GM21360 (cell line): ENCODE data around the gene AUTS2.

Source experiments
- ATAC-seq: cut with Tn5 transposase; IDR thresholded peaks from one replicate; pipeline ENCODE4 v1.9.1; 2021; ENCODE audit warnings: mild to moderate bottlenecking, moderate library complexity; ENCODE audit not compliant: unreplicated experiment

The AUTS2 gene

DNA sequence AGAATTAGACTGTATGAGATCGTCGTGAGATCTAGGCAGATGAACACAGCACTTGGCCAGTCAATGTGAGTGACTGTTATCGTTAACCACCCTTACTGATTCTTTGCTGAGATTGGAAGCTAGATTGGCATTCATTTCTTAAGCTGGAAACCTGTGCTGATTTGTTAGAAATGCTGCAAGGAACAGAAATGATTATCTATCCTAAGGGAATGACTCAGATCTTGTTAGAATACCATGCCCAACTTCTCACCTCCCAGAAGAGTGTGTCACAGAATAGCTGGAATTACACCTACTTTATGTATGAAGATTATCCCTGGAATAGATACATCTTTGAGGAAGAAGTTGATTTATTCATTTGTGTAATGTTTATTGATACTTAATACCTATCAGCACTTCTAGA, 275.2 kb downstream of the AUTS2 start:
- ATAC-seq: no peak

DNA sequence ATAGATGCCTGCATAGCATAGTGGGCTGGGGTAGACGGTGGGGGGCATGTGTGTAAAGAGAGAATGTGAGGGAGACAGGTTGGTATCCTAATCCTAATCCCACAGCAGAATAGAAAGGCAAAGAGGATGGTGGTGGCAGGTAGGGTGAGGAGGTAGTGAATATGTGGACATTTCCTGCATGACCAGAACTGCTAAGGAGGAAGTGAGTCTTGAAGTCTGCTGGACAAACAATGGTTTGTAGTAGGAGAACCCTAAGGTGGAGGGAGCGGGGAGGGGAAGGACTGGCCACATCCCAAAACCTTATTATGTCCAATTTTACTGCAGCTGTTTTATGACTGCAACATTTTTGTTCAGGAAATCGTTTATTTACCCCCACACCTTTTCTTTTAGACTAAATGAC, 279.7 kb downstream of the AUTS2 start:
- ATAC-seq: no peak

DNA sequence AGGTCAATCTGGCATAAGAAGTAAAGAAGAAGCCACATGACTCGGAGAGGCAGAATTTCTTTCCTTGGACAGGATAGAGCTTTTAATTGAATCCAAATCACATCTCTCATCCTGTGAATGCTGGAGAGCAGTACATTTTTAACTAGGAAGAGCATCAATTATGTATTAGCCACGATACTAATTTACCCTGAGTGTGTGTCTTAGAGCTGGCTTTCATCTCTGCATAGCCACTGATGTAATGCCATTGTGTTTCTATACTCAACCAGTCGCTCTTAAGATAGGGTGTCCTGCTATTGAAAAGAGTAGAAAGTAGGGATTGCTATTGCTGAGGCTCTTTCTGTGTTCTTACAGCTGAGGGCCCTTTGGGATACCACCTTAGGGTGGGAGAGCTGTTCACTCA, 280.3 kb downstream of the AUTS2 start:
- no peak for ATAC-seq

DNA sequence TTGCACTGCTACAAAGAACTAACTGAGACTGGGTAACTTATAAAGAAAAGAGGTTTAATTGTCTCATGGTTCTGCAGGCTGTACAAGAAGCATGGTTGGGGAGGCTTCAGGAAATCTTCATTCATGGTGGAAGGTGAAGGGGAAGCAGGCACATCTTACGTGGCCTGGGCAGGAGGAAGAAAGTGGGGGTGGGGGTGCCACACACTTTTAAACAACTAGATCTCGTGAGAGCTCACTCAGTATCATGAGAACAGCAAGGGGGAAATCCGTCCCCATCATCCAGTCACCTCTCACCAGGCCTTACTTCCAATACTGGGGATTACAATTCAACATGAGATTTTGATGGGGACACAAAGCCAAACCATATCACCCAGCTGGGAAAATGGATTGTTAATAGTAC, 281.7 kb downstream of the AUTS2 start:
- no peak for ATAC-seq

DNA sequence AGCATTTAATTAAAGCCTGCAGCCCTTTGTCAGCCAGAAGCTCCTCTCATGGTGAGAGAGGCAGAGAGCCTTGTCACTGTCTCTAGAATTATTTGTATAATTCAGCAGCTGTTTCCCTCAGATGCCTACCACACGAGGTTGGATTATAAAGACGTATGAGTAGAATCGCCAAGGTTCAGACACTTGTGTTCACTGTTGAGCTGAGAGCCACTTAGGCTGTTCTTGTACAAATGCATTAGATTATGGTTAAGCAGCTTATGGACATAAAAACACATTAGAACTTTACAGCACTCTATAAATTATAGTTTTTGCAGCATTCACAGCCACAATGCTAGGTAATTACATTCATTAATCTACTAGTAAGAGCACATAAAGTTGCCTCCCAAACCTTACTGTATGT, 282.6 kb downstream of the AUTS2 start:
- ATAC-seq: no peak

DNA sequence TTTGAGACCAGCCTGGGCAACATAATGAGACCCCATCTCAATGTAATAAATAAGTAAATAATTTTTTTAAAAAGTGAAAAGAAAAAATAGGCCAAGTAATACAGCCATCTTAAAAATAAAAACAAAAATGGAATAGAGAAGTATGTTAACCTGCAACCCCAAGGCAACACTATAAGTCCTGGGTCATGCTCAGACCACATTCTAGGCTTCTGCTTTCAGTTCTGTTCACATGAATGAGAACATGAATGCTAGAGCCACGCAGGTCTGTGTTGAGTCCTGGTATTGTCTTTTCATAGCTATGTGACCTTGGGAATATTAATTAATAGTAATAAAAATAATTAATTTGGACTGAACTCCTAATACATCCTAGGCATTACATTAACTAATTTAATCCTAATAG, 284.0 kb downstream of the AUTS2 start:
- ATAC-seq: no peak

DNA sequence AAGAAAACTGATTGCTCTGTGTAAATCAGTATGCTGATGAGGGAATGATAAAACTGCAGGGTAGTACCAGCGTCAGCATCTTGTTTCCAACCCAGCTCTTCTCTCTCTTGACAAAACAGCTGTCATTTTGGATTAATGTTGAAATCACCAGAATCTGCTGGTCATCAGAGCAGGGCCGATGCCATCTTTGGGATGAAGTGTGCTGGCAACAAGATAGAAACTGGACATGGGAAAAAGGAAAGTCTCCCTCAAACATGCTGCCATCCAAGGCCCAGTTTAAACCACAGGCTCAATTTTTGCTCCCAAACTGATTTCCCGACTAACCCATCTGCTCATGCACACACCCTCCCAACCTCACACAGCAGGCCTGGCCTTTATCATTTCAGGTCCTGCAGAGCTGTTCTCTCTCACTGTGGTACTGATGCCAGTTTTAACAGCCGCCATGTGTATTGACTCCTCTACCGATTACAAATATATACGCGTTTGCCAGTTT, 285.2 kb downstream of the AUTS2 start:
- no peak for ATAC-seq

DNA sequence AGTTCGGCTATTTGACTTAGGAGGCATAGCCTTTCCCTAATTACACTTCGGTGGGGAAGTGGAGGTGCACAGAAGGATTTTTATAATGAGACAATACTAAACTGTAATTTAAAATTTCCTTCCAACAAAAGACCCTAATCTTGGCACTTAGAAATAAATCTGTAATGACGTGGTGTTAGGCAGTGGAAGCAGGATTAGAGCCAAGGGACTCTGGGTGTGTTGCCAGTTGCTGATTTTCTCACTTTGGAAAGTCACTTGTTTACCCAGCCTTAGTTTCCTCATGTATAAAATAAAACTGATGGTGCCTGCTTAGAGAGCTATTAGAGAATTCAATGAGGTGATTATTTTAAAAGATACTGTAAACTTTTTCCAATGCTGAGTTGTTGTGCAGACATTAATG, 287.2 kb downstream of the AUTS2 start:
- no peak for ATAC-seq

DNA sequence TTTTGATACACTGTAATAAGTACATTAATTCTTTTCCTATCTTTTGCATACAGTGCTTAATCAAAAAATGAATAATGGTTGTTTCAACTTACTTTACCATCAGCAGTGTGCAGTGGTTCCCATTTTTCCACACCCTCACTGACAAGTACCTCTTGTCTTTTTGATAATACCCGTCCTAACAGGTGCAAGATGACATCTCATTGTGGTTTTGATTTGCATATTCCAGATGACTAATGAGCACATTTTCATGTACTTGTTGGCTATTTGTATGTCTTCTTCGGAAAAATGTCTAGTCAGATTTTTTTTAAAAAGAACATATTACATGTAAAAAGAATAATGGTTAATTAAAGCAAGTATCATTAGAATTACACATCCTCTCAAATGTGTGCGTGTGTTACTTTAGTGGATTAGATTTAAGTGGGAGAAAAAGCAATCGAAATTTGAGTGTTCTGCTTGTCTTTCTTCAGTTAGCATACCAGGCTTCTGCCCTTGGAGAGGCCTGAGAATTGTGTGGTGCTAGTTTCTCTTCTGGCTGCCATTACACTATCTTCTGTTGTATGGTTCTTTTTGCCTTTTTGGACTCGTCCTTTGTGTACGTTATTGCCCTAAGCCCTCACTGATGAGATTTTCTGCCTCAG, 291.2 kb downstream of the AUTS2 start:
- ATAC-seq: no peak

DNA sequence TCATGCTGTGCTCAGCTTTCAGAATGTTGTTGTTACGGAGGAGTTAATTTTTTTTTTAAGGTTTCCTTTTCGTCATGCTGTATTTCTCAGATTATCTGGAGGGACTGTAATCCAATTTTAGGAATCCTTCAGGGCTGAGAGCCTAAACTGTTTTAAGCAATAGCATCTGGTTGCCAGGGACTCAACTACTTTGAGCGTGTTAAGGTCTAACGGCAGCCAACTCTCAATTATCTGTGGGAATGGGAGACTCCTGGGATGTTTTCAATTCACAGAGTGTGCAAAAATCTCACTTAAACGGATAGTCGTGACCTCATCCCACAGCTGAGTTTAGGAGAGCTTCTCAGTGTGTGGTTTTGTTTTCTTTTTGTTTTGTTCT, 291.7 kb downstream of the AUTS2 start:
- ATAC-seq: no peak

DNA sequence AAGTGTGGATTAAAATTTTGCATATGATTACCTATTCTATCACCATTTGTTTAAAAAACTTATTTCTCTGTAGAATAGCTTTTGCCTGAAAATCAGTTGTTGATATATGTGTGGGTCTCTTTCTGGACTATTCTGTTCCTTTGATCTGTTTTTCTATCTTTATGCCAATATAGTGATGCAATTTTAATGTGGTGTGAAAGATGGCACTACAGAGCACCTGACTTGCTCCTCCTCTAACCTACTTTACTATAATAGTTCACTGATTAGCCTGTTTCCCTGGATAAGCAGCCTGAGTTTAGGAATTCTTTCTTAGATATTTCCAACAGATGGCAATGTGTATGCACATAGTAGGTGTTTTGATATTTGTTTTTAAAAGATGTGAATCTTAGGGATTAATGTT, 294.5 kb downstream of the AUTS2 start:
- ATAC-seq: no peak

DNA sequence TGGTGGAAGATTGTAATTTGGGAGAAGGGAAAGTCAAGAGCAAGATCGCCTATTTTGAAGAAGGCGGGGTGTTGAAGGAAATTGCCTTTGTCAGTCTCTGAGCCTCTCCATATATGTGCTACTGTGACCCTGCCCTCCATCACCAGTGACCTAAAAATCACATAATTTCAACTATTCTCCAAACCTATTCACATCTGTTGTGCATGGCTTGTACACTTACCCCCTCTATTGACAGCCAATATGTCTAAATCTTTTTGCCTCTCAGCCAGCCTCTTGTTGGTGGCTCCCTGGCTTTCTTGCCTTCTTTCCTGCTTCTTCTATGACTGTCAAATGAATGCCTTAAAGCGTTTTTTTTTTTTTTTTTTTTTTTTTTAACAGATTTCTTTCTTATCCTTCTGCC, 295.6 kb downstream of the AUTS2 start:
- no peak for ATAC-seq

DNA sequence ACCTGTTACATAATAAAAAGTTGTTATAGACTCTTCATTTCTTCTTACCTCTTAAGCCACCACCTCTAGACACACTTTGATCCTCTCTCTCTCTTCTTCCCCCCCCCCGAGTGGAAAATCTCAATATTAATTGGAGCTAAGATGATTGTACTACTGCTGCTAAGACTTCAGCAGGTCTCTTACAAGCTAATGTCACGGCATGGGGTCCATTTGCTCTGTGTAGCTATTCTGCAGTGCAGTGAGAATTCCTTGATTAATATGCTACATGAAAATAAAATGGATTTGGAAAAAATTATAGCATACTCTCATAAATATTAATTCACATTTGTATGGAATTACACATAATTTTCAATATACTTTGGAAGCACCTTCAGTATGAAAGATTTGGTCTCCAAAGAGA, 297.2 kb downstream of the AUTS2 start:
- no peak for ATAC-seq

DNA sequence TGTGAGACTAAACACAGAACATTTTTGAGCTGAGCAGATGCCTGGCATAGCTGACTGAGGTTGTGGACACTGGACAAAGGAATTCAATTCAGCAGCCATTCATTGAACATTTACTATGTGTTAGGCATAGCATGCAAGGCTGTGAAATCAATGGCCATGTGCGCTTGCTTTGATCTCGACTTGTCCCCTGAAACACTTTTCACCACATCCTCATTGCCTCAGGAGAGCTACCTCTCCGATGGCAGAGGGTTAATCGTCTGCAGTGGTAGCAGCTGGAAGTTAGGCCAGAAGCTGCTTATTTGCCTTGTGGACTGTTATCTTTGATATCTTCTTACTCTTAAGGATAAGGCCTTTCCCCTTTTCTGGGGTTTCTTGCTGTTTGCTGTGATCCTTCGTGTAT, 297.8 kb downstream of the AUTS2 start:
- ATAC-seq: no peak

DNA sequence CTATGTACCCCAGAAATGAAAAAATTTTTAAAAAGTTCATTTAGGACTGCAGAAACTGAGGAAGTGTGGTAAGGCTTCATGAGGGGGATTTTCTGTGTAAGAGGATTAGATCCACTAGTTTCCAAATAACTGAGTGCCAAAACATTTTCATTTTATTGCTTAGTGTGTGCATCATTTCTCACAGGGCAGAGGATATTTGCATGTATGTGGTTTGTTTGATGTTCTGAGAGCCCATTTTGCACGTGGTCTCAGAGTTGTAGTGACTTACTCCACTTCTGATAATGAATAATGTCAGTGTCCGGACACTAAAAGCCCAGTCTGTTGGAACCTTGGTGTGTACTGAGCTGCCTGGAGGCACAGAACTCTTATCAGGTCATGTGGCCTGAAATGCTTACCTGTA, 299.9 kb downstream of the AUTS2 start:
- peak; percentile 83 for ATAC-seq

DNA sequence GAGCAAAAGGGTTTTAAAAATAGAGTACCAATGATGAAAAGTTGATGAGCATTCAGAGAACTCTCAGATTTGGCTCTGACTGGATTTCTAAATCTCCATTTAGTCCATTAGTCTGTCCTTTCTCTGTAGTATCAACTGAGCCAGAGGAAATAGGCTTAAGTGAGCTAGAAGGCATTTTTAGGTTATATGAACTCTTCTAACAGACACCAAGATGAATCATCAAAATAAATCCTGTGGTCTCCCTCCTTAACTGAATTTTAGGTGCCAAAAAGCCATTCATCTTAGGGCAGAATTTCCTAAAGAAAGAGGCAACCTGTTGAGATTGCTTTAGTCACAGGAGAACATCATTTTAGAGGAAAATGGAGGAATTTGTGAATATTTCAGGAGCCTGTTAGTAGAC, 305.1 kb downstream of the AUTS2 start:
- ATAC-seq: no peak

DNA sequence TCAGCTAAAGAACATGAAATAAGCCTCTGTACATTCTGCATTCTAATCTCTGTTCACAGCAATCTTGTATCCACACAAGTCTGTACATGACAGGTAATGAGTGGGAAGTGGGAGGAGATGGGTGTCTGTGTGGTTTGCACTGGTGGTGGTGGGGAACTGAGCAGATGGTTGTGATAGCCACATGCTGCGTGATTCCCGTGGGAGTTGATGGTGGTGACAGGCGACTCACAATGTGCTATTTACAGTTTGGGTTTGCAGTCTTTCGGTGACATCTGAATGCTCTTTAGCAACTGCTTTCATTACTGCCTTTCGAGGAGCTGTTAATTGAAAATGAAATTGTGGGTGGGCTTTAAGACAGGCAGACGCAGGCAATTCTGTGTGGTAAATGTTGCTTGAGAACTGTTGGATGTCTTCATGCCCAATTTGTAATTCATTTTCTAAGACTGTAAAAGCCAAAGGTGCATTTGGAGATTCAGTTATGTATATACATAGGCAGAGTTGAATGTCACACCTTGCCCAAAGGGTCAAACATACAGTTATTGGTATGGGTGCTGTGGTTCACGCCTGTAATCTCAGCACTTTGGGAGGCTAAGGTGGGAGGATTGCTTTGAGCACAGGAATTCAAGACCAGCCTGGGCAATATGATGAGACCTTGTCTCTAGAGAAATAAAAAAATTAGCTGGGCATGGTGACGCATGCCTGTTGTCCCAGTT, 308.2 kb downstream of the AUTS2 start:
- ATAC-seq: peak; percentile 87

DNA sequence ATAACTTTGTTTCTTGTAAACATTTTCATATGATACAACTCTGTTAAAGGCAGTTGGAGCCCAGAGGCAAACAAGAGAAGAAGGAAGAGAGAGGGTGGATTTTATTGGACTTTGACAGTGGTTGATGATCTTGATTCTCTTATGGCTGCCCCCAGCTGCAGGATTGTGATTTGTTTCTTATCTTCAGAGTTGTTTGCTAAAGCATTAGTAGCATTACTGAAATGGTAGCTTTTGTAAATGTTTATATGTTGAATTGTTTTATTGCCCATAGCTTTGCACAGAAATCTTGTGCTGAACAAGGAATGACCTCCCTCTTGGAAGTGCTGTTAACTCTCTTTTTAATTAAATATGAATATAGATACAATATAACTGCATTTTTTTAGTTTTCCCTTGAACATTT, 309.4 kb downstream of the AUTS2 start:
- no peak for ATAC-seq

DNA sequence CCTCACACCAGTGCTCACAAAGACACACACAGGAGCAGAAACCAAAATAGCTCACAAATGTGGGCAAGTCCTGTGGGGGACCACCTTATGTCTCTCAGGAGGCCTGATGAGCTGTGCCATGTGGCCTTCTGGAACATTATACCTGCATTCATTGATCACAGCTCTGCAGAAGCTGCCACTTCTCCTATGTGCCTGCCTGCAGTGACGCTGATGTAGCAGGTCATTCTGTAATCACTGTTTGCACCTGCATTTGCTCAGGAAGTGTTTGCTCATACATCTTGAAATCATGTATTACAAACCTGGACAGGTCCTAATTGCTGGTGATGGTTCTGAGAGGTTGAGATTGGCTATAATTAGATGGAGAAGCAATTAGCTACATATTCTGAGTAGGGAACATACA, 310.2 kb downstream of the AUTS2 start:
- no peak for ATAC-seq

DNA sequence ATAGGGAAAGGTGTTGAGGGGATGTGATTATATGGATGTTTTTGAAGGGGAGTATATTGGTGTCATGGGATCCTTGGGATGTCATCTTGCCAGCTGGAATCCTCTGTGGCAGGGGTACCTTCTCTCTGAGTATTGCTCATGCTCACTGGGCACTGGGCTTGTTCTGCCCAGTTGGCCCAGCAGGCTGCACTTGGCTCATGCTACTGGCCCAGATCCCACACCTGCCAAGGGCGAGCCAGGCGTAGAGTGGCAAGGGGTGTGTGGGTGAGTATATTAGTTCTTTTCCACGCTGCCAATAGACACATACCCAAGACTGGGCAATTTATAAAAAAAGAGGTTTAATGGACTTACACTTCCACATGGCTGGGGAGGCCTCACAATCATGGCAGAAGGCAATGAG, 311.9 kb downstream of the AUTS2 start:
- no peak for ATAC-seq

DNA sequence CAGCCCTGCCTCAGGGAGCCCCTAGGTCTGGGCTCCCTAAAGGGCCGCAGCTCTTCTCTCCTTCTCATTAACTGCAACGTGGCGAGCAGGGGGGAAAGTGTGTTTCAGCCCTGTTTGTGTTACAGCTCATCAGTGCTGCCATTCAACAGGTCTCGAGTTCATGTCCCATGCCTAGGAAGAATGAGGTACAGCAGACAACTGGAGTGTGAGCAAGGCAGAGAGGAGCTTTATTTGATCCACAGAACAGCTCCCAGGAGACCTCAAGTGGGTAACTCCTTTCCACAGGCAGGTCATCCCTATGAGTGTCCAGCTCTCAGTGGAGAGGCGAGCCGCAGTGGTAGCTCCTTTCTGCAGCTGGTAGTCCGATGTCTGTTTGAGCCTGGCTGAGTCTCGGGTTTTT, 313.1 kb downstream of the AUTS2 start:
- no peak for ATAC-seq

DNA sequence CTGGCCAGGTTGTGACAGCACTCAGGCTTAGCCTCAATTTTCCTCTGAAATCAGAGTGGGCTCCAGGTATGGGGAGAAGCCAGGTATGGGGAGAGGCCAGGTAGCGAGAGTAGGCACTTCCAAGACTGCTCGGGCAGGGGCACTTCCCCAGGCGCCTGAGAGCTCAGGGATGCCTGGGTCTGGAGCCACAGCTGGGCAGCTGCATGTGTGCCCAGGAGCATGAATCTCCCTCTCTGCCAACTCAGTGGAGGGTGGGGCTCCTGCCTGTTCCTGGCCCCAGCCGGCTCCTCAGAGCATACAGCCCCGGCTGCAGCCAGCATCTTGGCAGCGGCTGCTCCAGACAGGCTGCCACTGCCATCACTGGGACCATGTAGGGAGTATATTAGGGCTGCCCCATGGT, 313.9 kb downstream of the AUTS2 start:
- no peak for ATAC-seq

DNA sequence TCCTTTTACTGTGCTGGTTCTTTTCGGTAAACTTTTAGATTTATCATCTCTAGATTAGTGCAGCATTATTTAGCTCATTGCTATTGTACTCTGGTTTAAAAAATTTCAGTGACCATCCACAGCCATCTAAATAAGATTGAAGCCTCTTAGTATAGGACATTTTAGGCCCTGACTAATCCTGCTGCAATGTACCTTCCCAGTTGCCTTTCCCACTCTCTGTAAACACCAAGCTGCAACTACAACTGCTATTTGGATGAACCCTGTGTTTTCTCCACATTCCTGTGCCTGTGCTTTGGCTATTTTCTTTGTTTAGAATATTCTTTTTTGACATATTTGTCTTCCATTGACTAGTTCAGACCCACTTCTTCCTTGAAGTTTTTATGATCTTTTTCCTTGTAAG, 314.6 kb downstream of the AUTS2 start:
- no peak for ATAC-seq
